ENCODE measurements around the gene OR4D10.
"Not testable (repeated sequence)": the region's sequence is repeated elsewhere in the genome, so short reads cannot be mapped to it uniquely, and the experiment has no call there.

Gene OR4D10

GRCh38 chr11:59463190-59463641 is 9.9 kb upstream of the OR4D10 start:
- H3K9ac ChIP-seq (ENCODE audit: low read depth, low read length) = no peak overlapping the region

GRCh38 chr11:59475176-59475575 is 2.1 kb downstream of the OR4D10 start:
- Histone ChIP-seq H3K9me3 (replicated peaks; ENCODE audit: low read length) (no peaks in the 10 kb centered on the region), H3K27me3 (ENCODE audit: control insufficient read depth, insufficient read depth, low read length) (peaks cover 3% of the 10 kb centered on the region), H3K4me3 (ENCODE audit: low read length) (no peak overlapping the region), H3K4me1 (ENCODE audit: control insufficient read depth, insufficient read depth, low read length) (no peaks in the 10 kb centered on the region), H3K36me3 (ENCODE audit: insufficient read depth, low read length) (no peaks in the 10 kb centered on the region), H3K4me2 (ENCODE audit: low read length) (no peak overlapping the region), H3K9ac (ENCODE audit: low read depth, low read length) (no peak overlapping the region)

More at GRCh38 chr11:59463190-59463641, 9.9 kb upstream of the OR4D10 start:
- Histone ChIP-seq H3K9me3 (replicated peaks; ENCODE audit: low read length) (no peaks in the 10 kb centered on the region), H3K4me1 (ENCODE audit: control insufficient read depth, insufficient read depth, low read length) (peaks cover 5% of the 10 kb centered on the region), H3K27me3 (ENCODE audit: control insufficient read depth, insufficient read depth, low read length) (no peaks in the 10 kb centered on the region), H3K36me3 (ENCODE audit: insufficient read depth, low read length) (no peaks in the 10 kb centered on the region), H3K4me2 (ENCODE audit: low read length) (peak overlapping the region; percentile 32), H3K4me3 (ENCODE audit: low read length) (no peak overlapping the region)

GRCh38 chr11:59479906-59480305 is 6.8 kb downstream of the OR4D10 start:
- peaks cover 7% of the 10 kb centered on the region for H3K27me3 ChIP-seq (ENCODE audit: control insufficient read depth, insufficient read depth, low read length)
- H3K9ac ChIP-seq (ENCODE audit: low read depth, low read length) = no peak overlapping the region
- H3K4me3 ChIP-seq (ENCODE audit: low read length) = no peak overlapping the region
- H3K9me3 ChIP-seq (replicated peaks; ENCODE audit: low read length) = no peaks in the 10 kb centered on the region
- no peaks in the 10 kb centered on the region for H3K4me1 ChIP-seq (ENCODE audit: control insufficient read depth, insufficient read depth, low read length)
- H3K36me3 ChIP-seq (ENCODE audit: insufficient read depth, low read length) = no peaks in the 10 kb centered on the region
- H3K4me2 ChIP-seq (ENCODE audit: low read length) = no peak overlapping the region

- H3K4me2 ChIP-seq (ENCODE audit: low read length) = no peak overlapping the region
- H3K4me1 ChIP-seq (ENCODE audit: control insufficient read depth, insufficient read depth, low read length) = no peaks in the 10 kb centered on the region
- no peaks in the 10 kb centered on the region for H3K9me3 ChIP-seq (replicated peaks; ENCODE audit: low read length)
- no peak overlapping the region for H3K9ac ChIP-seq (ENCODE audit: low read depth, low read length)
- peaks cover 7% of the 10 kb centered on the region for H3K27me3 ChIP-seq (ENCODE audit: control insufficient read depth, insufficient read depth, low read length)
- no peaks in the 10 kb centered on the region for H3K36me3 ChIP-seq (ENCODE audit: insufficient read depth, low read length)
- H3K4me3 ChIP-seq (ENCODE audit: low read length) = no peak overlapping the region
Observed at GRCh38 chr11:59480359-59480758, 7.2 kb downstream of the OR4D10 start.

GRCh38 chr11:59501931-59502330 is 28.8 kb downstream of the OR4D10 start:
- no peak overlapping the region for H3K4me3 ChIP-seq (ENCODE audit: low read length)
- no peaks in the 10 kb centered on the region for H3K36me3 ChIP-seq (ENCODE audit: insufficient read depth, low read length)
- H3K4me2 ChIP-seq (ENCODE audit: low read length) = no peak overlapping the region
- H3K27me3 ChIP-seq (ENCODE audit: control insufficient read depth, insufficient read depth, low read length) = peaks cover 5% of the 10 kb centered on the region
- no peaks in the 10 kb centered on the region for H3K4me1 ChIP-seq (ENCODE audit: control insufficient read depth, insufficient read depth, low read length)
- no peaks in the 10 kb centered on the region for H3K9me3 ChIP-seq (replicated peaks; ENCODE audit: low read length)
- H3K9ac ChIP-seq (ENCODE audit: low read depth, low read length) = no peak overlapping the region

- Histone ChIP-seq H3K36me3 (ENCODE audit: insufficient read depth, low read length) (no peaks in the 10 kb centered on the region), H3K4me1 (ENCODE audit: control insufficient read depth, insufficient read depth, low read length) (no peaks in the 10 kb centered on the region), H3K27me3 (ENCODE audit: control insufficient read depth, insufficient read depth, low read length) (peaks cover 5% of the 10 kb centered on the region), H3K9ac (ENCODE audit: low read depth, low read length) (no peak within 1 kb of the TSS), H3K4me2 (ENCODE audit: low read length) (no peak within 1 kb of the TSS), H3K4me3 (ENCODE audit: low read length) (no peak within 1 kb of the TSS), H3K9me3 (replicated peaks; ENCODE audit: low read length) (no peaks in the 10 kb centered on the region)
Observed at GRCh38 chr11:59503276-59503675, 30.2 kb downstream of the OR4D10 start, which contains the start of gene OR4D11. Gene OR4D11, plus strand, starts transcription at chr11:59503576. Its CDS starts 0 bp downstream, at chr11:59503576.

GRCh38 chr11:59510941-59511589 is 38.0 kb downstream of the OR4D10 start, which contains the start of gene OR4D9:
Gene OR4D9, plus strand, starts transcription at chr11:59511539. Its CDS starts 3,374 bp downstream, at chr11:59514913.
- Histone ChIP-seq H3K4me1 (ENCODE audit: control insufficient read depth, insufficient read depth, low read length) (no peaks in the 10 kb centered on the region), H3K4me2 (ENCODE audit: low read length) (no peak within 1 kb of the TSS), H3K9ac (ENCODE audit: low read depth, low read length) (no peak within 1 kb of the TSS), H3K4me3 (ENCODE audit: low read length) (no peak within 1 kb of the TSS), H3K9me3 (replicated peaks; ENCODE audit: low read length) (no peaks in the 10 kb centered on the region), H3K36me3 (ENCODE audit: insufficient read depth, low read length) (no peaks in the 10 kb centered on the region), H3K27me3 (ENCODE audit: control insufficient read depth, insufficient read depth, low read length) (no peaks in the 10 kb centered on the region)

- Histone ChIP-seq H3K4me3 (ENCODE audit: low read length) (no peak overlapping the region), H3K9ac (ENCODE audit: low read depth, low read length) (no peak overlapping the region), H3K4me2 (ENCODE audit: low read length) (no peak overlapping the region), H3K36me3 (ENCODE audit: insufficient read depth, low read length) (no peaks in the 10 kb centered on the region), H3K27me3 (ENCODE audit: control insufficient read depth, insufficient read depth, low read length) (no peaks in the 10 kb centered on the region), H3K9me3 (replicated peaks; ENCODE audit: low read length) (no peaks in the 10 kb centered on the region), H3K4me1 (ENCODE audit: control insufficient read depth, insufficient read depth, low read length) (no peaks in the 10 kb centered on the region)
Observed at GRCh38 chr11:59511675-59512074, 38.6 kb downstream of the OR4D10 start.

- H3K36me3 ChIP-seq (ENCODE audit: insufficient read depth, low read length); H3K4me1 ChIP-seq (ENCODE audit: control insufficient read depth, insufficient read depth, low read length); H3K9me3 ChIP-seq (replicated peaks; ENCODE audit: low read length); H3K4me2 ChIP-seq (ENCODE audit: low read length); H3K9ac ChIP-seq (ENCODE audit: low read depth, low read length); H3K4me3 ChIP-seq (ENCODE audit: low read length): not testable (repeated sequence)
- H3K27me3 ChIP-seq (ENCODE audit: control insufficient read depth, insufficient read depth, low read length) = peaks cover 18% of the 10 kb centered on the region
Observed at GRCh38 chr11:59520139-59520538, 47.0 kb downstream of the OR4D10 start.

GRCh38 chr11:59520741-59521140 is 47.6 kb downstream of the OR4D10 start:
- Histone ChIP-seq H3K4me1 (ENCODE audit: control insufficient read depth, insufficient read depth, low read length) (no peaks in the 10 kb centered on the region), H3K9ac (ENCODE audit: low read depth, low read length) (no peak overlapping the region), H3K9me3 (replicated peaks; ENCODE audit: low read length) (no peaks in the 10 kb centered on the region), H3K27me3 (ENCODE audit: control insufficient read depth, insufficient read depth, low read length) (peaks cover 19% of the 10 kb centered on the region), H3K4me3 (ENCODE audit: low read length) (no peak overlapping the region), H3K36me3 (ENCODE audit: insufficient read depth, low read length) (no peaks in the 10 kb centered on the region), H3K4me2 (ENCODE audit: low read length) (no peak overlapping the region)

GRCh38 chr11:59523541-59523940 is 50.4 kb downstream of the OR4D10 start:
- Histone ChIP-seq H3K9ac (ENCODE audit: low read depth, low read length) (no peak overlapping the region), H3K4me2 (ENCODE audit: low read length) (no peak overlapping the region), H3K36me3 (ENCODE audit: insufficient read depth, low read length) (no peaks in the 10 kb centered on the region), H3K4me3 (ENCODE audit: low read length) (no peak overlapping the region), H3K4me1 (ENCODE audit: control insufficient read depth, insufficient read depth, low read length) (no peaks in the 10 kb centered on the region), H3K9me3 (replicated peaks; ENCODE audit: low read length) (no peaks in the 10 kb centered on the region), H3K27me3 (ENCODE audit: control insufficient read depth, insufficient read depth, low read length) (peaks cover 25% of the 10 kb centered on the region)

- Histone ChIP-seq H3K9ac (ENCODE audit: low read depth, low read length) (no peak overlapping the region), H3K36me3 (ENCODE audit: insufficient read depth, low read length) (no peaks in the 10 kb centered on the region), H3K27me3 (ENCODE audit: control insufficient read depth, insufficient read depth, low read length) (peaks cover 24% of the 10 kb centered on the region), H3K9me3 (replicated peaks; ENCODE audit: low read length) (no peaks in the 10 kb centered on the region), H3K4me3 (ENCODE audit: low read length) (no peak overlapping the region), H3K4me2 (ENCODE audit: low read length) (no peak overlapping the region), H3K4me1 (ENCODE audit: control insufficient read depth, insufficient read depth, low read length) (no peaks in the 10 kb centered on the region)
Observed at GRCh38 chr11:59528711-59529110, 55.6 kb downstream of the OR4D10 start.

Data from skeletal muscle satellite cell (primary cell).